ENCODE results near the gene MEIS2. TPM values are rescaled to one million over a fixed set of nuclear protein-coding genes. Genes with fewer than 3 reads are reported as not detected.
"Not testable (repeated sequence)": the region's sequence is repeated elsewhere in the genome, so short reads cannot be mapped to it uniquely, and the experiment has no call there.

MEIS2 gene
- total RNA-seq, 1 experiment from 2014 or later, result 28.7 TPM

- H3K4me3 Mint-ChIP-seq (ENCODE audit: unreplicated experiment), result no peak overlapping the region
Measured at GRCh38 chr15:36988947-36989346, 111.4 kb downstream of the MEIS2 start.

GRCh38 chr15:36982430-36982829, 117.9 kb downstream of the MEIS2 start:
- ChIA-PET POLR2A (no interaction called here), CTCF (no interaction called here)
- no peak for DNase-seq
- H3K9me3 ChIP-seq, result peaks cover 17% of the 10 kb centered on the region; the same call in 1 of the 2 replicates
- no peaks in the 10 kb centered on the region for H3K27me3 ChIP-seq (replicated peaks; ENCODE audit: control insufficient read depth, insufficient read depth, low read length)
- no peaks in the 10 kb centered on the region for H3K36me3 ChIP-seq (ENCODE audit: control insufficient read depth, insufficient read depth, low read length)
- Mint-ChIP-seq H3K27ac (ENCODE audit: unreplicated experiment) (no peak overlapping the region), H3K4me3 (ENCODE audit: unreplicated experiment) (no peak overlapping the region), H3K9me3 (ENCODE audit: unreplicated experiment) (peaks cover 42% of the 10 kb centered on the region), H3K27me3 (ENCODE audit: insufficient read depth, unreplicated experiment) (no peaks in the 10 kb centered on the region), H3K36me3 (ENCODE audit: insufficient read depth, unreplicated experiment) (peaks cover 11% of the 10 kb centered on the region), H3K4me1 (ENCODE audit: low read depth, unreplicated experiment) (peaks cover under 1% of the 10 kb centered on the region)
- TF ChIP-seq CTCF (IDR thresholded peaks at IDR 0.05; ENCODE audit: insufficient read depth in 1 of 2, low read depth in 1 of 2, low read length in 1 of 2, severe bottlenecking in 1 of 2, unreplicated experiment in 1 of 2), result no peak
- intact Hi-C loops (cut with micrococcal nuclease; ENCODE audit: unreplicated experiment), result no loop called here
- no TSS peak for BruUV-seq (replicated peaks)
- H3K4me3 ChIP-seq (ENCODE audit: low read depth, low read length), result no peak overlapping the region
- H3K4me1 ChIP-seq, result peaks cover 8% of the 10 kb centered on the region

More at GRCh38 chr15:36988947-36989346, 111.4 kb downstream of the MEIS2 start:
- ChIA-PET CTCF (no interaction called here), POLR2A (no interaction called here)
- Mint-ChIP-seq H3K4me1 (ENCODE audit: low read depth, unreplicated experiment) (no peaks in the 10 kb centered on the region), H3K27ac (ENCODE audit: unreplicated experiment) (no peak overlapping the region), H3K27me3 (ENCODE audit: insufficient read depth, unreplicated experiment) (no peaks in the 10 kb centered on the region), H3K36me3 (ENCODE audit: insufficient read depth, unreplicated experiment) (peaks cover 5% of the 10 kb centered on the region), H3K9me3 (ENCODE audit: unreplicated experiment) (peaks cover 18% of the 10 kb centered on the region)
- no peak for TF ChIP-seq CTCF (IDR thresholded peaks at IDR 0.05; ENCODE audit: insufficient read depth in 1 of 2, low read depth in 1 of 2, low read length in 1 of 2, severe bottlenecking in 1 of 2, unreplicated experiment in 1 of 2)
- Histone ChIP-seq H3K36me3 (ENCODE audit: control insufficient read depth, insufficient read depth, low read length) (no peaks in the 10 kb centered on the region), H3K9me3 (0 out of 2 replicates have a peak, but pooled peaks cover 5% of the 10 kb centered on the region), H3K4me3 (ENCODE audit: low read depth, low read length) (no peak overlapping the region), H3K27me3 (replicated peaks; ENCODE audit: control insufficient read depth, insufficient read depth, low read length) (no peaks in the 10 kb centered on the region), H3K4me1 (no peaks in the 10 kb centered on the region)
- no TSS peak for BruUV-seq (replicated peaks)
- no peak for DNase-seq
- intact Hi-C loops (cut with micrococcal nuclease; ENCODE audit: unreplicated experiment), result no loop called here

- H3K4me3 ChIP-seq (ENCODE audit: low read depth, low read length); intact Hi-C loops (cut with micrococcal nuclease; ENCODE audit: unreplicated experiment); DNase-seq; H3K27ac Mint-ChIP-seq (ENCODE audit: unreplicated experiment); H3K27me3 ChIP-seq (replicated peaks; ENCODE audit: control insufficient read depth, insufficient read depth, low read length); H3K27me3 Mint-ChIP-seq (ENCODE audit: insufficient read depth, unreplicated experiment); H3K4me1 Mint-ChIP-seq (ENCODE audit: low read depth, unreplicated experiment); BruUV-seq (replicated peaks); CTCF ChIA-PET; H3K36me3 Mint-ChIP-seq (ENCODE audit: insufficient read depth, unreplicated experiment); H3K36me3 ChIP-seq (ENCODE audit: control insufficient read depth, insufficient read depth, low read length); H3K4me3 Mint-ChIP-seq (ENCODE audit: unreplicated experiment); POLR2A ChIA-PET: not testable (repeated sequence)
- Histone ChIP-seq H3K9me3 (peaks cover 17% of the 10 kb centered on the region; the same call in 1 of the 2 replicates), H3K4me1 (peaks cover 16% of the 10 kb centered on the region)
- peaks cover 37% of the 10 kb centered on the region for H3K9me3 Mint-ChIP-seq (ENCODE audit: unreplicated experiment)
Measured at GRCh38 chr15:36980281-36980680, 120.1 kb downstream of the MEIS2 start.

- no peaks in the 10 kb centered on the region for H3K27me3 Mint-ChIP-seq (ENCODE audit: insufficient read depth, unreplicated experiment)
- no peak overlapping the region for H3K27ac Mint-ChIP-seq (ENCODE audit: unreplicated experiment)
Measured at GRCh38 chr15:36978625-36979024, 121.7 kb downstream of the MEIS2 start.

More at GRCh38 chr15:36978625-36979024, 121.7 kb downstream of the MEIS2 start:
- no peak for TF ChIP-seq CTCF (IDR thresholded peaks at IDR 0.05; ENCODE audit: insufficient read depth in 1 of 2, low read depth in 1 of 2, low read length in 1 of 2, severe bottlenecking in 1 of 2, unreplicated experiment in 1 of 2)
- POLR2A ChIA-PET, result no interaction called here
- H3K27me3 ChIP-seq (replicated peaks; ENCODE audit: control insufficient read depth, insufficient read depth, low read length), result no peaks in the 10 kb centered on the region
- BruUV-seq (replicated peaks), result no TSS peak
- Mint-ChIP-seq H3K9me3 (ENCODE audit: unreplicated experiment) (peaks cover 21% of the 10 kb centered on the region), H3K4me3 (ENCODE audit: unreplicated experiment) (no peak overlapping the region), H3K4me1 (ENCODE audit: low read depth, unreplicated experiment) (peaks cover 7% of the 10 kb centered on the region), H3K36me3 (ENCODE audit: insufficient read depth, unreplicated experiment) (peaks cover 5% of the 10 kb centered on the region)
- peaks cover 9% of the 10 kb centered on the region; the same call in 1 of the 2 replicates for H3K9me3 ChIP-seq
- CTCF ChIA-PET, result no interaction called here
- intact Hi-C loops (cut with micrococcal nuclease; ENCODE audit: unreplicated experiment), result loop anchor here (5.0 to 10.0 kb wide), 4 partner anchors 59 to 184 kb away; partner anchors contain the start of gene MEIS2
- H3K4me3 ChIP-seq (ENCODE audit: low read depth, low read length), result no peak overlapping the region
- no peaks in the 10 kb centered on the region for H3K36me3 ChIP-seq (ENCODE audit: control insufficient read depth, insufficient read depth, low read length)
- peaks cover 16% of the 10 kb centered on the region for H3K4me1 ChIP-seq
- no peak for DNase-seq

All from Caco-2 (cell line).